IMR-90 (cell line): ENCODE data around the gene CAMTA1. TPM values are rescaled to one million over a fixed set of nuclear protein-coding genes. Genes with fewer than 3 reads are reported as not detected.

Experiments
- ATAC-seq: fragments of 200-7000 bp; cut with Tn5 transposase; 2 replicates; pipeline ENCODE4 v1.9.1; 2020; ENCODE audit warnings: low read depth, mild to moderate bottlenecking, moderate library complexity
- BruUV-seq: library from RNA; stranded (reverse); fragments of 400-500 nt; replicated peaks from 2 replicates; lab custom pipeline; 2021; lab: Mats Ljungman, UMichigan
- CTCF ChIA-PET: fragments of 300-600 bp; formaldehyde crosslinking; extraction: SDS; loops from one replicate; lab custom pipeline; 2021; ENCODE audit warnings: antibody characterized with exemption; lab: Yijun Ruan, JAX
- POLR2A ChIA-PET: fragments of 300-600 bp; sonication (Branson Sonifier 250); formaldehyde crosslinking; loops from one replicate; lab custom pipeline; 2022; ENCODE audit warnings: antibody characterized with exemption; ENCODE audit not compliant: unreplicated experiment; lab: Charles Lee
- DNase-seq: peaks from one replicate; pipeline ENCODE4 v3.0.0; 2013
- H2AFZ ChIP-seq: replicated peaks from 2 replicates; pipeline ENCODE3; 2013; ENCODE audit warnings: low read length, mild to moderate bottlenecking; ENCODE audit not compliant: poor library complexity
- H2AK5ac ChIP-seq: 2 replicates; pipeline ENCODE4 v1.6.1; 2013; ENCODE audit warnings: low read depth, low read length, inconsistent platforms
- H2AK9ac ChIP-seq: replicated peaks from 2 replicates; pipeline ENCODE3; 2013; ENCODE audit warnings: mild to moderate bottlenecking, low read depth, low read length, moderate library complexity; ENCODE audit not compliant: poor library complexity
- H2BK120ac ChIP-seq: 2 replicates; pipeline ENCODE4 v1.6.1; 2013; ENCODE audit warnings: low read depth, low read length, inconsistent platforms
- H2BK15ac ChIP-seq: 3 replicates; pipeline ENCODE4 v1.6.1; 2013; ENCODE audit warnings: low read depth, low read length, inconsistent platforms
- H2BK20ac ChIP-seq: 2 replicates; pipeline ENCODE4 v1.6.1; 2013; ENCODE audit warnings: low read depth, mild to moderate bottlenecking, inconsistent platforms, low read length, moderate library complexity
- H2BK5ac ChIP-seq: 2 replicates; pipeline ENCODE4 v1.6.1; 2013; ENCODE audit warnings: mild to moderate bottlenecking, low read depth, low read length, inconsistent platforms; ENCODE audit not compliant: poor library complexity, severe bottlenecking
- H3K14ac ChIP-seq: replicated peaks from 2 replicates; pipeline ENCODE4 v1.6.1; 2013; ENCODE audit warnings: low read depth, low read length, inconsistent platforms
- H3K18ac ChIP-seq: 2 replicates; pipeline ENCODE4 v1.6.1; 2013; ENCODE audit warnings: low read depth, low read length, control low read depth
- H3K23ac ChIP-seq: 2 replicates; pipeline ENCODE4 v1.6.1; 2013; ENCODE audit warnings: low read depth, low read length, inconsistent platforms
- H3K27ac ChIP-seq: 2 replicates; pipeline ENCODE4 v1.5.1; 2013; ENCODE audit warnings: mild to moderate bottlenecking, control low read depth, low read length; ENCODE audit not compliant: insufficient read depth
- H3K27me3 ChIP-seq: 2 replicates; pipeline ENCODE4 v1.6.1; 2013; ENCODE audit warnings: low read length; ENCODE audit not compliant: control insufficient read depth, insufficient read depth
- H3K36me3 ChIP-seq: 2 replicates; pipeline ENCODE4 v1.6.1; 2013; ENCODE audit warnings: low read length, mixed read lengths; ENCODE audit not compliant: control insufficient read depth, insufficient read depth
- H3K4ac ChIP-seq: 2 replicates; pipeline ENCODE4 v1.6.1; 2013; ENCODE audit warnings: low read depth, low read length, inconsistent platforms
- H3K4me1 ChIP-seq: 2 replicates; pipeline ENCODE4 v1.6.1; 2013; ENCODE audit warnings: low read length, mixed read lengths; ENCODE audit not compliant: control insufficient read depth, insufficient read depth
- H3K4me2 ChIP-seq: 2 replicates; pipeline ENCODE4 v1.6.1; 2013; ENCODE audit warnings: low read depth, mild to moderate bottlenecking, control low read depth, low read length, moderate library complexity
- H3K4me3 ChIP-seq: 2 replicates; pipeline ENCODE4 v1.5.1; 2013; ENCODE audit warnings: low read depth, mild to moderate bottlenecking, control low read depth, low read length, moderate library complexity; ENCODE audit not compliant: insufficient read depth
- H3K56ac ChIP-seq: 2 replicates; pipeline ENCODE4 v1.6.1; 2013; ENCODE audit warnings: low read length, inconsistent platforms; ENCODE audit not compliant: insufficient read depth; ENCODE audit errors: extremely low read depth
- H3K79me1 ChIP-seq, 2 experiments: 2 replicates each; pipeline ENCODE4 v1.6.1; 2013; ENCODE audit warnings: low read length in 2 of 2, inconsistent platforms in 1 of 2, low read depth in 1 of 2
- H3K9ac ChIP-seq: 2 replicates; pipeline ENCODE4 v1.6.1; 2013; ENCODE audit warnings: low read depth, low read length, control low read depth
- H3K9me1 ChIP-seq: 2 replicates; pipeline ENCODE4 v1.6.1; 2013; ENCODE audit warnings: low read length, inconsistent platforms; ENCODE audit not compliant: insufficient read depth
- H3K9me3 ChIP-seq: 2 replicates; pipeline ENCODE4 v1.6.1; 2013; ENCODE audit warnings: low read length; ENCODE audit not compliant: control insufficient read depth, insufficient read depth
- H4K20me1 ChIP-seq: 2 replicates; pipeline ENCODE4 v1.6.1; 2013; ENCODE audit warnings: low read length, inconsistent platforms; ENCODE audit not compliant: insufficient read depth
- H4K5ac ChIP-seq: 2 replicates; pipeline ENCODE4 v1.6.1; 2013; ENCODE audit warnings: mild to moderate bottlenecking, low read depth, low read length, control low read depth
- H4K8ac ChIP-seq, 2 experiments: 2 replicates each; pipeline ENCODE4 v1.6.1; 2013; ENCODE audit warnings: low read depth in 2 of 2, low read length in 2 of 2, control low read depth in 1 of 2, inconsistent platforms in 1 of 2
- H4K91ac ChIP-seq: 2 replicates; pipeline ENCODE4 v1.6.1; 2013; ENCODE audit warnings: low read depth, low read length, inconsistent platforms; ENCODE audit not compliant: insufficient read depth
- BHLHE40 ChIP-seq: fragments of 150-350 bp; IDR thresholded peaks from 2 replicates; pipeline ENCODE4 v1.6.1; 2016; ENCODE audit warnings: mild to moderate bottlenecking, low read depth, low read length
- CEBPB ChIP-seq: IDR thresholded peaks from 2 replicates; pipeline ENCODE4 v1.6.1; 2012; ENCODE audit warnings: low read depth, low read length, improper control_type of control experiment
- CHD1 ChIP-seq: IDR thresholded peaks from 2 replicates; pipeline ENCODE4 v1.6.1; 2012; ENCODE audit warnings: low read depth, low read length, improper control_type of control experiment
- CTCF ChIP-seq: conservative IDR thresholded peaks from 2 replicates; pipeline ENCODE4 v1.5.1; 2012; ENCODE audit warnings: mild to moderate bottlenecking, low read depth, low read length, improper control_type of control experiment
- MAFK ChIP-seq: IDR thresholded peaks from 2 replicates; pipeline ENCODE4 v1.6.1; 2012; ENCODE audit warnings: low read depth, low read length, improper control_type of control experiment
- MAZ ChIP-seq: IDR thresholded peaks from 2 replicates; pipeline ENCODE4 v1.6.1; 2012; ENCODE audit warnings: low read depth, mild to moderate bottlenecking, low read length, improper control_type of control experiment, moderate library complexity, borderline replicate concordance
- MXI1 ChIP-seq: IDR thresholded peaks from 2 replicates; pipeline ENCODE4 v1.6.1; 2012; ENCODE audit warnings: low read depth, mild to moderate bottlenecking, low read length, moderate library complexity, borderline replicate concordance
- NFE2L2 ChIP-seq: fragments of 150-350 bp; IDR thresholded peaks from 2 replicates; pipeline ENCODE4 v1.6.1; 2016; ENCODE audit warnings: low read depth, mild to moderate bottlenecking, low read length
- POLR2A ChIP-seq: IDR thresholded peaks from 2 replicates; pipeline ENCODE4 v1.6.1; 2012; ENCODE audit warnings: mild to moderate bottlenecking, low read depth, low read length
- RAD21 ChIP-seq: IDR thresholded peaks from 2 replicates; pipeline ENCODE4 v1.6.1; 2012; ENCODE audit warnings: low read length, improper control_type of control experiment
- RCOR1 ChIP-seq: IDR thresholded peaks from 2 replicates; pipeline ENCODE4 v1.6.1; 2012; ENCODE audit warnings: mild to moderate bottlenecking, low read length, improper control_type of control experiment; ENCODE audit not compliant: insufficient replicate concordance
- RFX5 ChIP-seq: IDR thresholded peaks from 2 replicates; pipeline ENCODE4 v1.8.0; 2012; ENCODE audit warnings: low read depth, mild to moderate bottlenecking, low read length, moderate library complexity
- USF2 ChIP-seq: fragments of 150-350 bp; IDR thresholded peaks from 2 replicates; pipeline ENCODE4 v1.6.1; 2017; ENCODE audit warnings: mild to moderate bottlenecking, antibody characterized with exemption, low read length, low read depth
- WGBS, 2 experiments: methylation state at CpG; one replicate each; pipeline versions ENCODE4 v1.1.5 to v1.1.7; 2013; ENCODE audit warnings: missing lambda C conversion rate in 2 of 2; ENCODE audit not compliant: insufficient read length in 1 of 2; ENCODE audit errors: extremely low coverage in 2 of 2; 5-methylcytosine and 5-hydroxymethylcytosine counted together
- dilution Hi-C: fragments of 300-500 bp; cut with HindIII; formaldehyde crosslinking; loops from one replicate; pipeline ENCODE4 v1.14.3; 2018; ENCODE audit warnings: low sequenced_read_pairs; ENCODE audit not compliant: unreplicated experiment
- in situ Hi-C: fragments of 300-500 bp; cut with MboI; formaldehyde crosslinking; loops from 3 replicates; pipeline ENCODE4 v1.14.3; 2019; ENCODE audit warnings: low sequenced_read_pairs, inconsistent platforms, mixed read lengths
- intact Hi-C: fragments of 100-400 bp; cut with micrococcal nuclease; formaldehyde crosslinking; loops from 2 replicates; pipeline ENCODE4 v1.10.0; 2022
- polyA plus RNA-seq, 3 experiments: library from polyadenylated mRNA; depleted of rRNA; stranded (reverse); fragments of >200 nt; gene quantifications; 2 replicates each; pipeline ENCODE4 v1.2.3, GENCODE V29; 2012; ENCODE audit warnings: low replicate concordance in 1 of 3
- total RNA-seq: library from RNA; depleted of rRNA; stranded (reverse); fragments of >200 nt; gene quantifications from 2 replicates; pipeline ENCODE4 v1.2.3, GENCODE V29; 2012

Gene CAMTA1
- total and polyA plus RNA-seq, 2 of the 4 experiments (the other 2 are of a cell fraction): 35.5 to 74.3 TPM

GRCh38 chr1:7225711-7226505 is 440.7 kb downstream of the CAMTA1 start:
- Histone ChIP-seq H2AK5ac (peak overlapping the region; percentile 91), H2AK9ac (peak overlapping the region; percentile 58), H2BK5ac (peak overlapping the region; percentile 1), H2BK20ac (peak overlapping the region; percentile 67), H3K4ac (no peak overlapping the region; the same call in 1 of the 2 replicates), H3K23ac (no peak overlapping the region), H3K14ac (no peak overlapping the region), H2BK120ac (peak overlapping the region; percentile 57; the same call in 1 of the 2 replicates), H2AFZ (peak overlapping the region; percentile 34), H3K9me1 (peaks cover 25% of the 10 kb centered on the region), H3K4me2 (no peak overlapping the region), H3K79me1 (no peaks in the 10 kb centered on the region), H4K91ac (peak overlapping the region; percentile 42), H4K20me1 (no peaks in the 10 kb centered on the region), H3K9ac (no peak overlapping the region), H4K8ac (0 out of 4 replicates have a peak overlapping the region, but pooled peaks of 1 of the 2 experiments have one; percentile 29), H3K4me3 (no peak overlapping the region), H3K56ac (no peak overlapping the region), H3K9me3 (no peaks in the 10 kb centered on the region), H3K27me3 (no peaks in the 10 kb centered on the region), H3K18ac (no peak overlapping the region), H3K27ac (no peak overlapping the region), H2BK15ac (peak overlapping the region; percentile 37; the same call in 1 of the 3 replicates), H3K36me3 (no peaks in the 10 kb centered on the region), H3K4me1 (peaks cover 12% of the 10 kb centered on the region), H4K5ac (no peak overlapping the region)
- BruUV-seq: no TSS peak
- ATAC-seq: no peak
- in situ Hi-C loops (loop anchor here (10.0 kb wide), 1 partner anchor 431 kb away; no protein-coding TSS in a partner anchor), intact Hi-C loops (no loop called here), dilution Hi-C loops (no loop called here)
- ChIA-PET CTCF (no interaction called here), POLR2A (no interaction called here)
- no peak for DNase-seq
- TF ChIP-seq RAD21 (no peak), RCOR1 (no peak), RFX5 (no peak), CTCF (no peak), MXI1 (no peak), CEBPB (no peak), POLR2A (no peak), CHD1 (no peak), MAFK (no peak), BHLHE40 (no peak), NFE2L2 (no peak), USF2 (no peak), MAZ (no peak)
- 83% methylated on average over 5 of the region's 11 CpGs; no CpG with 5 or more reads in 1 of the 2 experiments for WGBS, 2 experiments
